ENCODE results near the gene ACTN1. TPM values are rescaled to one million over a fixed set of nuclear protein-coding genes. Genes with fewer than 3 reads are reported as not detected.
"Not testable (repeated sequence)": the region's sequence is repeated elsewhere in the genome, so short reads cannot be mapped to it uniquely, and the experiment has no call there.

Gene ACTN1
- total RNA-seq, 4 donors from 2014 or later = 48.1 to 90.4 (median 64.8) TPM

DNA sequence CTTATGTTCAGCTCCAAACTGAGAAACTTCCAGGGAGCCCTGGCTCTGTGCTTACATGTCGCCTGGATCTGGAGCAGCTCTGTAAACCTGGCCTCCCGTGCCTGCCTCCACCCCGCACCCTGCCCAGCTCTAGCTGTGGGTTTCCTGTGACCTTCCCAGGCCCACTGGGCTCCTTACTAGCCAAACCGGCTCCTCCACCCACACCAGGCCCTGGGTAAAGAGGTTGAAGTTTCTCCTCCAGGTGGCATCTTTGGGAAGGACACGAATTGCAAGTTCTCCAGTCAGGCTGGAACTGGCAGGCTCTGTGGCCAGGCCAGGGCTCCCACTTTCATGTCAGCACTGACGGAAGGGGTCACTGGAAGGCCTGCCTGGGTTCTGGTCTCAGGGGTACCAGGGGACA, 125.4 kb downstream of the ACTN1 start:
- Histone ChIP-seq H3K36me3 (no peaks in the 10 kb centered on the region), H3K27ac (no peak overlapping the region), H3K27me3 (no peaks in the 10 kb centered on the region), H3K4me1 (no peaks in the 10 kb centered on the region), H3K9me3 (no peaks in the 10 kb centered on the region), H3K4me3 (replicated peaks in 1 of 3) (no peak overlapping the region)
- intact Hi-C loops (cut with DNase I) = no loop called here
- DNase-seq = no peak
- 98 to 100% methylated on average over 1 to 5 of the region's 6 CpGs for WGBS, 2 donors
- no peak for TF ChIP-seq POLR2A (IDR thresholded peaks at IDR 0.05)
- TF ChIP-seq CTCF (IDR thresholded peaks at IDR 0.05) = no peak

GRCh38 chr14:68852493-68852892, 126.6 kb downstream of the ACTN1 start:
- H3K4me3 ChIP-seq (replicated peaks in 1 of 3); intact Hi-C loops (cut with DNase I); DNase-seq; H3K36me3 ChIP-seq; H3K9me3 ChIP-seq; H3K27ac ChIP-seq; H3K27me3 ChIP-seq; H3K4me1 ChIP-seq: not testable (repeated sequence)
- WGBS, 2 donors = 96 to 97% methylated on average over 7 of the region's 7 CpGs

- intact Hi-C loops (cut with DNase I) = no loop called here
Measured at GRCh38 chr14:68851078-68851477, 128.0 kb downstream of the ACTN1 start.

DNA sequence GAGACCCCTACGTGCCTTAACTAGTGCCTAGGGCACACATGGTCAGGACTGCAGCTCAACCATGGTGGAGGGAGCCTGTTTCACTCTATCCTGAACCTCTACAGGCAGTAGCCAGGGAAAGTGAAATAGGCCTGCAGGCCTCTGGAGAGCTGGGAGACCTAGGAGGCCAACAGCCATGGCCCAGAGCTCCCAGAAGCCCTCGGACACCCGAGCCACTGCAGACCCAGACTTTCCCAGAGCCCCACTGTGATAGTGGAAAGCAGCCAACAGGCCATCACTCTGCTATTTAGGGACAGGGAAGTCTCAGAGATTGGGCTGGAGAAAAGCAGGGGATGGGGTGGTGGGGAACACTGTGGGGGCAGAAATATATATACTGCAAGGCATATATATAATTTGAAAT, 129.7 kb downstream of the ACTN1 start:
- no peak for DNase-seq
- Histone ChIP-seq H3K27me3 (no peaks in the 10 kb centered on the region), H3K27ac (no peak overlapping the region), H3K36me3 (no peaks in the 10 kb centered on the region), H3K4me3 (replicated peaks in 1 of 3) (no peak overlapping the region), H3K9me3 (no peaks in the 10 kb centered on the region), H3K4me1 (no peaks in the 10 kb centered on the region)
- TF ChIP-seq POLR2A (IDR thresholded peaks at IDR 0.05) (no peak), CTCF (IDR thresholded peaks at IDR 0.05) (no peak)
- intact Hi-C loops (cut with DNase I) = no loop called here
- WGBS, 2 donors = 85 to 97% methylated on average over 3 of the region's 3 CpGs

More at GRCh38 chr14:68851078-68851477, 128.0 kb downstream of the ACTN1 start:
- no peaks in the 10 kb centered on the region for H3K27me3 ChIP-seq
- no peak for TF ChIP-seq CTCF (IDR thresholded peaks at IDR 0.05)
- no peak for TF ChIP-seq POLR2A (IDR thresholded peaks at IDR 0.05)
- no peak overlapping the region for H3K4me3 ChIP-seq (replicated peaks in 1 of 3)
- no peak overlapping the region for H3K27ac ChIP-seq
- H3K36me3 ChIP-seq = no peaks in the 10 kb centered on the region
- WGBS, 2 donors = 81 to 88% methylated on average over 5 of the region's 5 CpGs
- H3K9me3 ChIP-seq = no peaks in the 10 kb centered on the region
- DNase-seq = no peak
- no peaks in the 10 kb centered on the region for H3K4me1 ChIP-seq

GRCh38 chr14:68848253-68848652, 130.8 kb downstream of the ACTN1 start:
- 64 to 67% methylated on average over 1 of the region's 1 CpG for WGBS, 2 donors

GRCh38 chr14:68847640-68848039, 131.5 kb downstream of the ACTN1 start:
- H3K4me1 ChIP-seq; H3K27me3 ChIP-seq; H3K9me3 ChIP-seq; DNase-seq; H3K27ac ChIP-seq; H3K36me3 ChIP-seq; intact Hi-C loops (cut with DNase I); H3K4me3 ChIP-seq (replicated peaks in 1 of 3): not testable (repeated sequence)
- 81 to 95% methylated on average over 4 of the region's 4 CpGs for WGBS, 2 donors

More at GRCh38 chr14:68848253-68848652, 130.8 kb downstream of the ACTN1 start:
- intact Hi-C loops (cut with DNase I) = no loop called here
- TF ChIP-seq POLR2A (IDR thresholded peaks at IDR 0.05) (no peak), CTCF (IDR thresholded peaks at IDR 0.05) (no peak)
- Histone ChIP-seq H3K4me1 (peaks cover 0 to 6% of the 10 kb centered on the region in 2 donors), H3K27me3 (no peaks in the 10 kb centered on the region), H3K9me3 (no peaks in the 10 kb centered on the region), H3K4me3 (replicated peaks in 1 of 3) (no peak overlapping the region), H3K36me3 (no peaks in the 10 kb centered on the region), H3K27ac (no peak overlapping the region)
- no peak for DNase-seq
